GM12878 (cell line): ENCODE results near the gene ZNF528. TPM values are rescaled to one million over a fixed set of nuclear protein-coding genes. Genes with fewer than 3 reads are reported as not detected.

Experiments
- ATF7 ChIP-seq: fragments of 450-650 bp; IDR thresholded peaks from 2 replicates; pipeline ENCODE4 v1.6.1; 2016; ENCODE audit warnings: low read depth, mild to moderate bottlenecking
- CEBPZ ChIP-seq: fragments of 150-350 bp; IDR thresholded peaks from 2 replicates; pipeline ENCODE4 v1.6.1; 2016; ENCODE audit warnings: low read depth, low read length
- EED ChIP-seq: sonication (generic); IDR thresholded peaks from 2 replicates; pipeline ENCODE4 v1.6.1; 2016; ENCODE audit warnings: antibody characterized with exemption, low read depth
- EZH2 ChIP-seq: IDR thresholded peaks from 2 replicates; pipeline ENCODE4 v1.6.1; 2012; ENCODE audit warnings: low read depth, mild to moderate bottlenecking, control low read depth, inconsistent platforms, low read length, borderline replicate concordance; ENCODE audit not compliant: control insufficient read depth
- HDAC2 ChIP-seq: fragments of 200-600 bp; sonication (generic); IDR thresholded peaks from 2 replicates; pipeline ENCODE4 v1.6.1; 2017
- HDAC6 ChIP-seq: fragments of 200-600 bp; sonication (generic); IDR thresholded peaks from one replicate; pipeline ENCODE4 v1.8.0; 2017; ENCODE audit warnings: antibody characterized with exemption; ENCODE audit not compliant: unreplicated experiment
- KDM1A ChIP-seq: fragments of 200-600 bp; sonication (generic); IDR thresholded peaks from 2 replicates; pipeline ENCODE4 v1.6.1; 2016; ENCODE audit warnings: borderline replicate concordance
- MYC ChIP-seq: IDR thresholded peaks from 2 replicates; pipeline ENCODE4 v1.6.1; 2011; ENCODE audit warnings: mild to moderate bottlenecking, low read length, moderate library complexity, inconsistent platforms; ENCODE audit not compliant: insufficient read depth, insufficient replicate concordance, insufficient read length, severe bottlenecking
- NR2C1 ChIP-seq: fragments of 450-650 bp; IDR thresholded peaks from 2 replicates; pipeline ENCODE4 v1.6.1; 2017; ENCODE audit warnings: antibody characterized with exemption, mild to moderate bottlenecking, moderate library complexity
- PAX5 ChIP-seq: IDR thresholded peaks from 2 replicates; pipeline ENCODE4 v1.6.1; 2011; ENCODE audit warnings: low read depth, low read length, borderline replicate concordance
- POU2F2 ChIP-seq: IDR thresholded peaks from 3 replicates; pipeline ENCODE4 v1.6.1; 2011; ENCODE audit warnings: low read depth, mild to moderate bottlenecking, low read length, borderline replicate concordance
- TAF1 ChIP-seq: IDR thresholded peaks from 2 replicates; pipeline ENCODE4 v1.6.1; 2011; ENCODE audit warnings: mild to moderate bottlenecking, low read depth, low read length, borderline replicate concordance
- ZNF687 ChIP-seq: fragments of 450-650 bp; IDR thresholded peaks from 2 replicates; pipeline ENCODE4 v1.6.1; 2017; ENCODE audit warnings: mild to moderate bottlenecking, moderate library complexity
- polyA plus RNA-seq, 11 experiments: library from polyadenylated mRNA; depleted of rRNA in 4 of 11; unstranded in 6 of 11; stranded (reverse) in 5 of 11; fragments of >200 nt; fragmentation: Nextera tagmentation in 4 of 11; fragmentation: Illumina TruSeq in 1 of 11; extraction: Ambion mirVana in 4 of 11; extraction: Trizol in 1 of 11; gene quantifications; 1 replicate in 1 of 11; 2 replicates in 10 of 11; pipeline versions ENCODE4 v1.2.1 to v1.2.3, GENCODE V29; 2011 to 2016; ENCODE audit warnings: inconsistent platforms in 2 of 11, missing spikeins in 2 of 11, low read depth in 1 of 11
- total RNA-seq, 4 experiments: library from RNA; depleted of rRNA in 3 of 4; stranded (reverse); fragments of >200 nt in 3 of 4; fragmentation: Illumina TruSeq in 1 of 4; extraction: Trizol in 1 of 4; gene quantifications; 2 replicates each; pipeline versions ENCODE4 v1.2.1 to v1.2.3, GENCODE V29; 2013 to 2021

Gene ZNF528
- total and polyA plus RNA-seq, 10 of the 15 experiments (the other 5 are each of a cell fraction or from before 2014, with no cell fraction given): 1.7 to 11.9 (median 6.6) TPM

GRCh38 chr19:52451241-52451640, 53.6 kb downstream of the ZNF528 start (continued):
- TF ChIP-seq ZNF687 (no peak), EED (no peak), KDM1A (no peak), POU2F2 (no peak), MYC (no peak), ATF7 (no peak), PAX5 (no peak), NR2C1 (no peak), HDAC6 (no peak), EZH2 (no peak), TAF1 (no peak), HDAC2 (no peak), CEBPZ (no peak)
